GM12864 (cell line): Measurements from ENCODE around the gene CIAO2B.
A peak's percentile ranks its signal among the peaks of the same experiment; 100 is the strongest.

ENCODE experiments used
- DNase-seq: peaks from one replicate; pipeline ENCODE4 v3.0.0-alpha.2; 2011; ENCODE audit warnings: low read depth
- H3K4me3 ChIP-seq: 2 replicates; pipeline ENCODE4 v1.5.1; 2011; ENCODE audit warnings: mild to moderate bottlenecking, low read depth, low read length, control low read depth
- TF ChIP-seq, protein P1 (sequence below): IDR thresholded peaks from 2 replicates; pipeline ENCODE4 v1.5.1; 2011; ENCODE audit warnings: low read depth, mild to moderate bottlenecking, moderate library complexity, low read length, control low read depth, inconsistent platforms; ENCODE audit errors: missing control alignments

The CIAO2B gene

DNA sequence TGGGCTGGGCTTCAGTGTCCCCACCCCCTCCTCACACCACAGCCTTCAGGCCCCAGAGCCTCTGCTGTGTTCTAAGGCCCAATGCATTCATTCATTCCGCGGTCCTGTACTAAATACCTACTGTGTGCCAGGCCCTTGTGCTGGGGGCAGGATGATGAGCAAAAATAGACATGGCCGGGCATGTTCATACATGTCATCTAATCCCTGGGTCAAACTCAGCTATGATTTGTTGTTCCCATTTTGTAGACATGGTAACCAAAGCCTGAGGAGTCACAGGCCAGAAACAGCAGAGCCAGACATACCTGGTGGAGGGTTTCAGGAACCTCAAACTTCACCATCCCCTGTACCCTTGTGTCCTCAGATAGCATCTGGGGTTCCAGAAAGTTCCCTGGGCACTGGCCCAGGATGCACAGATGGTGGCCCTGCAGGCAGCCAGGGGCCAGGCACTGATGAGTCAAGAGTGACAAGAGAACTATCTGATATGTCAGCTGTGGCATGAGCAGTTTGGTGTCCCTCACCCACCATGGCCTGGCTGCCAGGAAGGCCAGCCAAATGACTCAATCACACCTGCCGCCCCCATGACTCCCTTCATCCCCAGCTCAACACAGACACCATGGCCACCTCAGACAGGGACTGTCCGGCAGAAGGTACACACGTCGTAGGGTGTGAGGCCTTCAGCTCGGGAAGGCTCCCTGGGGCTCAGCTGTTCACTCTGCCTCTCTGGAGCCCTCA is 6.1 kb downstream of the CIAO2B start:
- no peak overlapping the region for H3K4me3 ChIP-seq
- DNase-seq, result no peak
- TF ChIP-seq, protein P1, sequence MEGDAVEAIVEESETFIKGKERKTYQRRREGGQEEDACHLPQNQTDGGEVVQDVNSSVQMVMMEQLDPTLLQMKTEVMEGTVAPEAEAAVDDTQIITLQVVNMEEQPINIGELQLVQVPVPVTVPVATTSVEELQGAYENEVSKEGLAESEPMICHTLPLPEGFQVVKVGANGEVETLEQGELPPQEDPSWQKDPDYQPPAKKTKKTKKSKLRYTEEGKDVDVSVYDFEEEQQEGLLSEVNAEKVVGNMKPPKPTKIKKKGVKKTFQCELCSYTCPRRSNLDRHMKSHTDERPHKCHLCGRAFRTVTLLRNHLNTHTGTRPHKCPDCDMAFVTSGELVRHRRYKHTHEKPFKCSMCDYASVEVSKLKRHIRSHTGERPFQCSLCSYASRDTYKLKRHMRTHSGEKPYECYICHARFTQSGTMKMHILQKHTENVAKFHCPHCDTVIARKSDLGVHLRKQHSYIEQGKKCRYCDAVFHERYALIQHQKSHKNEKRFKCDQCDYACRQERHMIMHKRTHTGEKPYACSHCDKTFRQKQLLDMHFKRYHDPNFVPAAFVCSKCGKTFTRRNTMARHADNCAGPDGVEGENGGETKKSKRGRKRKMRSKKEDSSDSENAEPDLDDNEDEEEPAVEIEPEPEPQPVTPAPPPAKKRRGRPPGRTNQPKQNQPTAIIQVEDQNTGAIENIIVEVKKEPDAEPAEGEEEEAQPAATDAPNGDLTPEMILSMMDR, result no peak

DNA sequence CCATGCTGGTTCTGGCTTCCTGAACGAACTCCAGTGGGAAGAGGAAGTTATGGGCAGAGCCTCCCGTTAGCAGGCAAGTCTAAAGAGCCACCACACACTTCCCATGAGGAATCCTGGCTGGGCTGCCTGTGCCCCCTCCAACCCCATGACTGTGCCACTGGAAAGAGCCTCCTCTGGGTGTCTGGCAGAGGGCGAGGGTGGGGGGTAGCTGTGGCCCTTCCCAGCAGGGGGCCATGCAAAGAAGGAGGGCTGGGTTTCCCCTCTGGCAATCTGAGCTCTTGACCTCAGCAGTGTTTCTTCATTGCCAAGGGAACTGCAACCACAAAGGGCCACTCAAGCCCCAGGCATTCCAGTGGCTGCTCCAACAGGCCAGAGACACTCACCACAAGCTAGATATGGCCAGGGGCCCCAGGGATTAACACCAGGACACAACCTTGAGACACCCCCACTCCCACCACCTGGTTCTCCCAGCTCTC is 7.2 kb downstream of the CIAO2B start:
- TF ChIP-seq, protein P1, result no peak
- DNase-seq, result no peak
- H3K4me3 ChIP-seq, result no peak overlapping the region

DNA sequence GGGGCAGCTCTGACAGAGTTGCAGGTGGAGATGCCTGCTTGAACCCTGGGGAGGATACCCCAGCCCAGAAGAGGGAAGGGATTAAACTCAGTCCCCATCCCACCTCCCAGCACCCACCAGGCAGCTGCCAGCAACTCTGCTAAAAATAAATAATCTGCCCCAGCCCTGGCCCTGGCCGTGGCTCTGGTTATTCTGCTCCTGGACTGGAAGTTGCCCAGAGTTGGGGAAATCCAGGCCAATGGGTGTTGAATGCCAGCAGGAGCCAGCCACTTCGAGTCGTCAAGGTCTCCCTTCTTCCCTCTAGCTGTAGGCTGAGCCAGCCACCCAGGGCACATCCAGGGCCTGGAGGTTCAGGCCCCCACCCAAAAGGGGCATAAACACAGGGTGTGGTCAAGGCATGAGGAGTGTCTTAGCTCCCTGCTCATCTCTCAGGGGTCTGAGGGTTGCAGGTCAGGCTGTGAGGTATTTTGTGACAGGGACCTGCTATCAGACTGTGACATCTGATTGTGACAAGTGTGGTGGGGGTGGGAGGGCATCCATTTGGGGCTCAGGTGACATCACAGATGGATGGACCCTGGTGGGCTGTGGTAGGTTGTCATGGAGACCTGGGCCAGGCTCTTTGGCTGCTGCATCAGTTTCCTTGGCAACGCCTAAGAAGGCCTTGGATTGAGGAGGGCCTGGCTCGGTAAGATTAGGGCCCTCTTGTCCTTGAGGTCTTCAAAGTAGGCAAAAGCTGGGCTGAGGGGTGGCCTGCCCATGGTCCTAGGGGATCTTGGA is 7.8 kb downstream of the CIAO2B start:
- DNase-seq, result no peak

DNA sequence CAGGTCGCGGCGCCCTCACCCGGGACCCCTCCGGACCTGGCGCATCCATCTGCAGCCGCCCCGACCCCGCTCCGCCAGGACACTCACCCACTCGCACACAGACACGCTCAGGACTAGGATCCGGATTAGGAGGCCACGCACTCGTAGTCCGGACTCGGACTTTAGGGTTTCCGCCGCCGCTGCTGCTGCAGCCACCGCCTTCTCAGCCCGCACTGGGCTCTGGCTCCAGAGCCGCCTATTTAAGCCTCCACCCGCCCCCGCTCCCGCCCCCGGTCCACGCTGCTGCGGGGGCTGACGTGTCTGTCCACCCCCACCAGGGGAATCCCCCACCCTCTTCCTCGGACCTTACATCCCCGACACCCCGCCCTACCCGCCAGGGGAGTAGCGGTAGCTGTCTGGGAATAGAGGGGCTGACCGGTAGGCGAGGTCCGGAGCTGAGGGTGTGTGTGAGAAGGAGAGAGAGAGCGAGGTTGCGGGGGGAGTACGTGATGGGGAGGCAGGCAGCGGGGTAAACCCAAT is 8.8 kb downstream of the CIAO2B start, which contains the start of gene RRAD:
TSS of gene RRAD (minus strand) at position 214 of the 519 bp plus-strand sequence. CDS start 356 bp downstream, outside the sequence.
- H3K4me3 ChIP-seq, result peak within 1 kb of the TSS; percentile 37
- TF ChIP-seq, protein P1, result no peak
- no peak for DNase-seq

More for the DNA sequence above, 7.8 kb downstream of the CIAO2B start:
- TF ChIP-seq, protein P1, result no peak
- no peak overlapping the region for H3K4me3 ChIP-seq

DNA sequence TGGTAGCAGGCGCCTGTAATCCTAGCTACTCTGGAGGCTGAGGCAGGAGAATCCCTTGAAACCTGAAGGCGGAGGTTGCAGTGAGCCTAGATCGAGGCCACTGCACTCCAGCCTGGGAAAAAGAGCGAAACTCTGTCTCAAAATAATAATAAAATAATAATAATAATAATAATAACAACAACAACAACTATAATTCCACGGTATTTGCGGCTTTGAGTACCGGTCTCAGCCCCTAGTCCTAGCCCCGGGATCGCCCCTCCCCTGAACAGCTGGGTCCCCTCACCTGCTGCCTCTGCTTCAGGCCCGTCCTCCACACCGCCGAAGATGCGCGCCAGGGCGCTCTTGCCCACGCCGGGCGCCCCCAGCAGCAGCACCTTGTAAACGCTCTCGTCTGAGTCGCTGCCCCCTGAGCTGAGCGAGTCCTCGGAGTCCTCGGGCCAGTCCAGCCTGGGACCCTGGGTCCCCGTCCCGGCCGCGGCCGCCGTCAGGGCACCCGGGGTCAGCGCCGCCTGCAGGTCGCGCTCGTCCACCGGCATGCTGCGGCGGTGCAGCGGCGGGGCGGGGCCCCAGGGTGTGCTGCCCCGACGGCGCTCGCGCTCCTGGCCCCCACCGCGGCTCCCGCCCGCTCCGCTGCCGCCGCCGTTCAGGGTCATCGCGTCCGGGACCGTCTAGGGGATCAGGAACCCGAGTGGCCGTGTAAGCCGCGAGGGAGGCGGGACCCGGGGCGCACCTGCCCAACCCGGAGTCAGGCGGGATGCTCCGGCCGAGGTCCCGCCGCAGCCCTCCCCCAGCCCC is 9.5 kb downstream of the CIAO2B start:
- DNase-seq, result no peak
- TF ChIP-seq, protein P1, result peak; percentile 54
- H3K4me3 ChIP-seq, result peak overlapping the region; percentile 37

DNA sequence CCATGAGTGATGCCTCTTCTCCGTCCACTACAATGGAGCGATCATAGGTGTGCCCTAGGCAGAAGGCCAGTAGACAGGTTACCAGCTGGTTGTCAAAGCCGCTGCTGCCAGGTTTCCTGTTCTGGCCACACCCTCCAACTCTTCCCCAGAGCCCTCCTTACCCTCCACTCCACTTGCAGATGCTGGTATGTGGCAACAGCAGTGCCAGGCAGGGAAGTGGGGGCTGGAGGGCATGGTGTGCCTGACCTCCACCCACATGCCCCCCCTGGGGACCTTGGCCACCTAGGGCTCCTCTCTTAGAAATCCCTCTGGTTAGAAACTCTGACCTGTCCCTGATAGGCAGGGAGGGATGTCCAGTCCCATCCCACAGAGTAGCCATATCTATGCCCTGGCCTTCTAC is 10.3 kb downstream of the CIAO2B start:
- no peak overlapping the region for H3K4me3 ChIP-seq
- no peak for DNase-seq
- TF ChIP-seq, protein P1, result no peak
